ENCODE measurements around the gene HLA-DPB1. TPM values are rescaled to one million over a fixed set of nuclear protein-coding genes. Genes with fewer than 3 reads are reported as not detected.
A peak's percentile ranks its signal among the peaks of the same experiment; 100 is the strongest.

Gene HLA-DPB1
- total RNA-seq, 1 experiment from 2014 or later, result 2.7 TPM

GRCh38 chr6:33080127-33081089, 4.6 kb downstream of the HLA-DPB1 start:
- Histone ChIP-seq H3K27me3 (replicated peaks; ENCODE audit: insufficient read depth, low read depth, low read length, poor library complexity) (peaks cover 4% of the 10 kb centered on the region), H3K36me3 (ENCODE audit: insufficient read depth, low read length, poor library complexity, severe bottlenecking) (no peaks in the 10 kb centered on the region), H3K27ac (ENCODE audit: low read depth, low read length, poor library complexity, severe bottlenecking) (no peak overlapping the region), H3K4me3 (ENCODE audit: low read depth, low read length, poor library complexity, severe bottlenecking) (peak overlapping the region; percentile 19), H3K4me1 (ENCODE audit: insufficient read depth, low read length, poor library complexity, severe bottlenecking) (no peaks in the 10 kb centered on the region), H3K9me3 (ENCODE audit: low read depth, low read length, poor library complexity, severe bottlenecking) (no peaks in the 10 kb centered on the region)
- peak; percentile 46 for DNase-seq (ENCODE audit: low spot score)
- CTCF ChIA-PET, result no interaction called here
- intact Hi-C loops (cut with micrococcal nuclease; ENCODE audit: unreplicated experiment), result no loop called here
- no peak for TF ChIP-seq EZH2 (IDR thresholded peaks at IDR 0.05; ENCODE audit: borderline replicate concordance, low read depth, low read length, poor library complexity, severe bottlenecking)
- TF ChIP-seq, protein P1, sequence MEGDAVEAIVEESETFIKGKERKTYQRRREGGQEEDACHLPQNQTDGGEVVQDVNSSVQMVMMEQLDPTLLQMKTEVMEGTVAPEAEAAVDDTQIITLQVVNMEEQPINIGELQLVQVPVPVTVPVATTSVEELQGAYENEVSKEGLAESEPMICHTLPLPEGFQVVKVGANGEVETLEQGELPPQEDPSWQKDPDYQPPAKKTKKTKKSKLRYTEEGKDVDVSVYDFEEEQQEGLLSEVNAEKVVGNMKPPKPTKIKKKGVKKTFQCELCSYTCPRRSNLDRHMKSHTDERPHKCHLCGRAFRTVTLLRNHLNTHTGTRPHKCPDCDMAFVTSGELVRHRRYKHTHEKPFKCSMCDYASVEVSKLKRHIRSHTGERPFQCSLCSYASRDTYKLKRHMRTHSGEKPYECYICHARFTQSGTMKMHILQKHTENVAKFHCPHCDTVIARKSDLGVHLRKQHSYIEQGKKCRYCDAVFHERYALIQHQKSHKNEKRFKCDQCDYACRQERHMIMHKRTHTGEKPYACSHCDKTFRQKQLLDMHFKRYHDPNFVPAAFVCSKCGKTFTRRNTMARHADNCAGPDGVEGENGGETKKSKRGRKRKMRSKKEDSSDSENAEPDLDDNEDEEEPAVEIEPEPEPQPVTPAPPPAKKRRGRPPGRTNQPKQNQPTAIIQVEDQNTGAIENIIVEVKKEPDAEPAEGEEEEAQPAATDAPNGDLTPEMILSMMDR (conservative IDR thresholded peaks at IDR 0.05; ENCODE audit: low read depth, low read length), result no peak
- no TSS peak for BruUV-seq (replicated peaks)
- POLR2A ChIA-PET (ENCODE audit: low non-redundant PET), result no interaction called here

- no TSS peak for BruUV-seq (replicated peaks)
- Histone ChIP-seq H3K27ac (ENCODE audit: low read depth, low read length, poor library complexity, severe bottlenecking) (no peak overlapping the region), H3K4me1 (ENCODE audit: insufficient read depth, low read length, poor library complexity, severe bottlenecking) (no peaks in the 10 kb centered on the region), H3K9me3 (ENCODE audit: low read depth, low read length, poor library complexity, severe bottlenecking) (no peaks in the 10 kb centered on the region), H3K36me3 (ENCODE audit: insufficient read depth, low read length, poor library complexity, severe bottlenecking) (no peaks in the 10 kb centered on the region), H3K4me3 (ENCODE audit: low read depth, low read length, poor library complexity, severe bottlenecking) (peak overlapping the region; percentile 19), H3K27me3 (replicated peaks; ENCODE audit: insufficient read depth, low read depth, low read length, poor library complexity) (no peaks in the 10 kb centered on the region)
- intact Hi-C loops (cut with micrococcal nuclease; ENCODE audit: unreplicated experiment), result no loop called here
- DNase-seq (ENCODE audit: low spot score), result no peak
- POLR2A ChIA-PET (ENCODE audit: low non-redundant PET), result no interaction called here
- no peak for TF ChIP-seq EZH2 (IDR thresholded peaks at IDR 0.05; ENCODE audit: borderline replicate concordance, low read depth, low read length, poor library complexity, severe bottlenecking)
- TF ChIP-seq, protein P1 (conservative IDR thresholded peaks at IDR 0.05; ENCODE audit: low read depth, low read length), result no peak
- CTCF ChIA-PET, result no interaction called here
These were observed 5.5 kb downstream of the HLA-DPB1 start for GRCh38 chr6:33081098-33081824.

- DNase-seq (ENCODE audit: low spot score), result no peak
These were observed 6.9 kb downstream of the HLA-DPB1 start for GRCh38 chr6:33082702-33083101.

More at GRCh38 chr6:33082702-33083101, 6.9 kb downstream of the HLA-DPB1 start:
- ChIA-PET POLR2A (ENCODE audit: low non-redundant PET) (no interaction called here), CTCF (no interaction called here)
- no peak overlapping the region for H3K27ac ChIP-seq (ENCODE audit: low read depth, low read length, poor library complexity, severe bottlenecking)
- no peaks in the 10 kb centered on the region for H3K9me3 ChIP-seq (ENCODE audit: low read depth, low read length, poor library complexity, severe bottlenecking)
- TF ChIP-seq, protein P1 (conservative IDR thresholded peaks at IDR 0.05; ENCODE audit: low read depth, low read length), result peak; percentile 27
- no peak for TF ChIP-seq EZH2 (IDR thresholded peaks at IDR 0.05; ENCODE audit: borderline replicate concordance, low read depth, low read length, poor library complexity, severe bottlenecking)
- no peaks in the 10 kb centered on the region for H3K27me3 ChIP-seq (replicated peaks; ENCODE audit: insufficient read depth, low read depth, low read length, poor library complexity)
- BruUV-seq (replicated peaks), result no TSS peak
- no peaks in the 10 kb centered on the region for H3K4me1 ChIP-seq (ENCODE audit: insufficient read depth, low read length, poor library complexity, severe bottlenecking)
- intact Hi-C loops (cut with micrococcal nuclease; ENCODE audit: unreplicated experiment), result no loop called here
- H3K4me3 ChIP-seq (ENCODE audit: low read depth, low read length, poor library complexity, severe bottlenecking), result no peak overlapping the region
- H3K36me3 ChIP-seq (ENCODE audit: insufficient read depth, low read length, poor library complexity, severe bottlenecking), result no peaks in the 10 kb centered on the region
